Sigmoid colon (tissue), 4 donors: ENCODE results near the gene KRR1.

Experiments
- POLR2A ChIP-seq, 2 donors: fragments of 450-650 bp; IDR thresholded peaks; one replicate each; pipeline ENCODE4 v1.6.1; 2016; ENCODE audit warnings: antibody characterized with exemption in 2 of 2, mild to moderate bottlenecking in 2 of 2, moderate library complexity in 2 of 2
- POLR2AphosphoS5 ChIP-seq, 4 donors: sonication (generic); formaldehyde crosslinking; IDR thresholded peaks; one replicate each; pipeline ENCODE4 v1.6.1; 2017; ENCODE audit warnings: antibody characterized with exemption in 4 of 4
- TF ChIP-seq, protein P1 (sequence below), 4 experiments: fragments of 450-650 bp in 3 of 4; fragments of 200-600 bp in 1 of 4; IDR thresholded peaks; one replicate each; pipeline ENCODE4 v1.5.1; 2016 to 2019; ENCODE audit warnings: antibody characterized with exemption in 4 of 4, mild to moderate bottlenecking in 3 of 4, moderate library complexity in 2 of 4

DNA sequence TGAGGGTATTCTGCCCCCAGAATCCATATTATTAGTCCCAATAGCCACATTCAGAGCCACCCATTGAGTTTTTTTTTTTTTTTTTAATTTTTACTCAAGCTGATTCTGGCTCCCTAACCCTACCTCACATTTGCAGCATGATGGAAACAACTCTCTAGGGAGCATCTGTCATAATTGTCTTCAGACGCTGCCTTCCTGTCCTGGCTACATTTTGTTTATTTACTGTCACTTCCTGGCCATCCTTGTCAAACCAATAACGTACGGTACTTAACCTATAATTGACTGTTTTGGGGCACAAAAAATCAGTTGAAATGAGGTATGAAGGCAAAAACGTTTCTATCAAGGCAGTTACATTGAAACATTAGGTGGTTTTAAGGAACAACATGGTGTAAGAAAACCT, 28.8 kb downstream of the KRR1 start:
- TF ChIP-seq POLR2AphosphoS5 (IDR thresholded peaks at IDR 0.05), result no peak
- TF ChIP-seq, protein P1, sequence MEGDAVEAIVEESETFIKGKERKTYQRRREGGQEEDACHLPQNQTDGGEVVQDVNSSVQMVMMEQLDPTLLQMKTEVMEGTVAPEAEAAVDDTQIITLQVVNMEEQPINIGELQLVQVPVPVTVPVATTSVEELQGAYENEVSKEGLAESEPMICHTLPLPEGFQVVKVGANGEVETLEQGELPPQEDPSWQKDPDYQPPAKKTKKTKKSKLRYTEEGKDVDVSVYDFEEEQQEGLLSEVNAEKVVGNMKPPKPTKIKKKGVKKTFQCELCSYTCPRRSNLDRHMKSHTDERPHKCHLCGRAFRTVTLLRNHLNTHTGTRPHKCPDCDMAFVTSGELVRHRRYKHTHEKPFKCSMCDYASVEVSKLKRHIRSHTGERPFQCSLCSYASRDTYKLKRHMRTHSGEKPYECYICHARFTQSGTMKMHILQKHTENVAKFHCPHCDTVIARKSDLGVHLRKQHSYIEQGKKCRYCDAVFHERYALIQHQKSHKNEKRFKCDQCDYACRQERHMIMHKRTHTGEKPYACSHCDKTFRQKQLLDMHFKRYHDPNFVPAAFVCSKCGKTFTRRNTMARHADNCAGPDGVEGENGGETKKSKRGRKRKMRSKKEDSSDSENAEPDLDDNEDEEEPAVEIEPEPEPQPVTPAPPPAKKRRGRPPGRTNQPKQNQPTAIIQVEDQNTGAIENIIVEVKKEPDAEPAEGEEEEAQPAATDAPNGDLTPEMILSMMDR (IDR thresholded peaks at IDR 0.05), result no peak
- no peak for TF ChIP-seq POLR2A (IDR thresholded peaks at IDR 0.05)
